ENCODE measurements around the gene MSH5. TPM values are rescaled to one million over a fixed set of nuclear protein-coding genes. Genes with fewer than 3 reads are reported as not detected.

The MSH5 gene
- total RNA-seq, 3 donors from 2014 or later (not counting 1 experiment from before 2014, with no cell fraction given): 28.2 to 44.6 (median 43.7) TPM

Other genes starting within 250 kb of the MSH5 start
- 10 to 100 TPM; 33.5 to 39.0 (median 37.6) TPM for gene MICB, start 241.9 kb upstream of the MSH5 start, total RNA-seq
- gene MCCD1, start 211.0 kb upstream of the MSH5 start, total RNA-seq: not detected
- 100 to 1,000 TPM; 506 to 571 (median 534) TPM for gene DDX39B, start 198.0 kb upstream of the MSH5 start, total RNA-seq
- 1 to 10 TPM; 1.0 to 2.5 (median 2.1) TPM for gene ATP6V1G2, start 193.4 kb upstream of the MSH5 start, total RNA-seq
- 10 to 100 TPM in 2 of 3 donors, 1 to 10 TPM in 1; 8.1 to 10.9 (median 10.7) TPM for gene NFKBIL1, start 192.4 kb upstream of the MSH5 start, total RNA-seq
- 10 to 100 TPM in 1 of 3 donors, 1 to 10 TPM in 2; 7.6 to 13.1 (median 8.7) TPM for gene LTA, start 167.7 kb upstream of the MSH5 start, total RNA-seq
- gene TNF, start 164.4 kb upstream of the MSH5 start, total RNA-seq: 10 to 100 TPM; 24.2 to 60.8 (median 46.9) TPM
- 10 to 100 TPM; 17.7 to 42.1 (median 32.6) TPM for gene LTB, start 157.6 kb upstream of the MSH5 start, total RNA-seq
- 100 to 1,000 TPM in 1 of 3 donors, 10 to 100 TPM in 2; 25.4 to 120 (median 50.5) TPM for gene LST1, start 153.7 kb upstream of the MSH5 start, total RNA-seq
- 100 to 1,000 TPM; 120 to 173 (median 137) TPM for gene NCR3, start 147.0 kb upstream of the MSH5 start, total RNA-seq
- gene AIF1, start 124.8 kb upstream of the MSH5 start, total RNA-seq: 10 to 100 TPM in 2 of 3 donors, 1 to 10 TPM in 1; 8.7 to 47.0 (median 17.9) TPM
- gene PRRC2A, start 119.3 kb upstream of the MSH5 start, total RNA-seq: 100 to 1,000 TPM; 264 to 294 (median 294) TPM
- gene BAG6, start 87.3 kb upstream of the MSH5 start, total RNA-seq: 100 to 1,000 TPM; 264 to 303 (median 274) TPM
- 1 to 10 TPM; 2.6 to 2.8 (median 2.7) TPM for gene APOM, start 84.1 kb upstream of the MSH5 start, total RNA-seq
- gene C6orf47, start 79.2 kb upstream of the MSH5 start, total RNA-seq: 10 to 100 TPM; 25.9 to 29.9 (median 27.4) TPM
- gene GPANK1, start 75.0 kb upstream of the MSH5 start, total RNA-seq: 10 to 100 TPM; 16.0 to 20.3 (median 18.2) TPM
- 100 to 1,000 TPM; 140 to 157 (median 141) TPM for gene CSNK2B, start 73.9 kb upstream of the MSH5 start, total RNA-seq
- gene LY6G5B, start 70.0 kb upstream of the MSH5 start, total RNA-seq: 10 to 100 TPM; 39.9 to 50.0 (median 46.0) TPM
- 1 to 10 TPM; 2.0 to 7.9 (median 2.7) TPM for gene LY6G5C, start 58.9 kb upstream of the MSH5 start, total RNA-seq
- 10 to 100 TPM; 92.0 to 97.6 (median 94.2) TPM for gene ABHD16A, start 36.7 kb upstream of the MSH5 start, total RNA-seq
- gene LY6G6F, start 33.1 kb upstream of the MSH5 start, total RNA-seq: 1 to 10 TPM in 2 of 3 donors, under 1 TPM in 1; 0.97 to 3.2 (median 1.4) TPM
- gene LY6G6D, start 24.7 kb upstream of the MSH5 start, total RNA-seq: under 1 TPM in 1 of 3 donors, not detected in 2; 0.94 TPM
- not detected for gene LY6G6C, start 18.3 kb upstream of the MSH5 start, total RNA-seq
- 10 to 100 TPM in 2 of 3 donors, 1 to 10 TPM in 1; 9.4 to 19.0 (median 12.8) TPM for gene MPIG6B, start 16.6 kb upstream of the MSH5 start, total RNA-seq
- 10 to 100 TPM; 22.3 to 36.1 (median 24.6) TPM for gene DDAH2, start 10.7 kb upstream of the MSH5 start, total RNA-seq
- 100 to 1,000 TPM; 348 to 363 (median 355) TPM for gene CLIC1, start 3.5 kb upstream of the MSH5 start, total RNA-seq
- gene SAPCD1, start 22.7 kb downstream of the MSH5 start, total RNA-seq: 10 to 100 TPM in 1 of 3 donors, 1 to 10 TPM in 2; 5.4 to 14.5 (median 6.9) TPM
- 1 to 10 TPM; 2.4 to 4.7 (median 3.2) TPM for gene VWA7, start 37.3 kb downstream of the MSH5 start, total RNA-seq
- gene VARS1, start 55.7 kb downstream of the MSH5 start, total RNA-seq: 10 to 100 TPM; 45.2 to 58.6 (median 49.2) TPM
- gene LSM2, start 67.0 kb downstream of the MSH5 start, total RNA-seq: 10 to 100 TPM; 28.1 to 34.9 (median 29.2) TPM
- 1 to 10 TPM; 2.0 to 4.5 (median 3.6) TPM for gene HSPA1L, start 75.3 kb downstream of the MSH5 start, total RNA-seq
- 10 to 100 TPM; 24.4 to 34.6 (median 34.5) TPM for gene HSPA1A, start 75.5 kb downstream of the MSH5 start, total RNA-seq
- gene HSPA1B, start 87.7 kb downstream of the MSH5 start, total RNA-seq: 100 to 1,000 TPM in 1 of 3 donors, 10 to 100 TPM in 1, 1 to 10 TPM in 1; 8.5 to 112 (median 15.3) TPM
- gene NEU1, start 122.8 kb downstream of the MSH5 start, total RNA-seq: 10 to 100 TPM; 36.1 to 69.6 (median 51.5) TPM
- gene SLC44A4, start 139.0 kb downstream of the MSH5 start, total RNA-seq: under 1 TPM in 1 of 3 donors, not detected in 2; 0.48 TPM
- gene EHMT2, start 157.7 kb downstream of the MSH5 start, total RNA-seq: 10 to 100 TPM; 49.3 to 56.6 (median 55.8) TPM
- gene ZBTB12, start 162.1 kb downstream of the MSH5 start, total RNA-seq: under 1 TPM; 0.54 to 0.77 (median 0.63) TPM
- 1 to 10 TPM in 2 of 3 donors, under 1 TPM in 1; 0.55 to 1.3 (median 1.0) TPM for gene C2, start 187.7 kb downstream of the MSH5 start, total RNA-seq
- gene CFB, start 206.1 kb downstream of the MSH5 start, total RNA-seq: under 1 TPM in 1 of 3 donors, not detected in 2; 0.45 TPM
- gene NELFE, start 219.0 kb downstream of the MSH5 start, total RNA-seq: 10 to 100 TPM; 52.6 to 62.3 (median 56.3) TPM
- gene SKIC2, start 219.2 kb downstream of the MSH5 start, total RNA-seq: 100 to 1,000 TPM; 119 to 184 (median 151) TPM
- gene DXO, start 232.1 kb downstream of the MSH5 start, total RNA-seq: 10 to 100 TPM; 37.9 to 54.3 (median 49.0) TPM
- 1 to 10 TPM; 5.0 to 8.2 (median 5.4) TPM for gene C4A, start 242.1 kb downstream of the MSH5 start, total RNA-seq